K562 (cell line): ENCODE data around the gene PQBP1. TPM values are rescaled to one million over a fixed set of nuclear protein-coding genes. Genes with fewer than 3 reads are reported as not detected.

ENCODE experiments used
- DNMT1 ChIP-seq: fragments of 450-650 bp; IDR thresholded peaks from 2 replicates; pipeline ENCODE4 v1.6.1; 2016; ENCODE audit warnings: antibody characterized with exemption, mild to moderate bottlenecking
- FOS ChIP-seq: IDR thresholded peaks from 3 replicates; pipeline ENCODE4 v1.6.1; 2011; ENCODE audit not compliant: insufficient read length; ENCODE audit errors: extremely low read depth
- GABPB1 ChIP-seq: sonication (generic); formaldehyde crosslinking; IDR thresholded peaks from 2 replicates; pipeline ENCODE4 v1.8.0; 2022; ENCODE audit warnings: mild to moderate bottlenecking, missing genetic modification reagents
- KAT2B ChIP-seq: IDR thresholded peaks from one replicate; pipeline ENCODE4 v1.6.1; 2012; ENCODE audit warnings: low read depth, mild to moderate bottlenecking, control low read depth, inconsistent platforms, low read length, moderate library complexity
- MAX ChIP-seq: sonication (generic); formaldehyde crosslinking; IDR thresholded peaks from 2 replicates; pipeline ENCODE4 v1.9.0; 2022; ENCODE audit warnings: mild to moderate bottlenecking, missing genetic modification reagents
- MAZ ChIP-seq, 2 experiments: fragments of 450-650 bp in 1 of 2; sonication (generic) in 1 of 2; formaldehyde crosslinking; IDR thresholded peaks in 1 of 2; conservative IDR thresholded peaks in 1 of 2; 2 replicates each; pipeline versions ENCODE4 v1.4.0 to v1.5.0; 2020; ENCODE audit warnings: mild to moderate bottlenecking in 1 of 2, missing genetic modification reagents in 1 of 2
- MITF ChIP-seq: IDR thresholded peaks from 2 replicates; pipeline ENCODE4 v1.6.1; 2014; ENCODE audit warnings: antibody characterized with exemption
- MYNN ChIP-seq, 2 experiments: sonication (generic); formaldehyde crosslinking in 1 of 2; IDR thresholded peaks; 2 replicates each; pipeline versions ENCODE4 v1.5.0 to v1.6.1; 2016 to 2020; ENCODE audit warnings: antibody characterized with exemption in 1 of 2, missing genetic modification reagents in 1 of 2
- RCOR1 ChIP-seq, 2 experiments: IDR thresholded peaks; 2 replicates each; pipeline ENCODE4 v1.6.1; 2012; ENCODE audit warnings: low read depth in 2 of 2, low read length in 2 of 2, borderline replicate concordance in 1 of 2, improper control_type of control experiment in 1 of 2
- SAFB2 ChIP-seq: fragments of 200-400 bp; formaldehyde crosslinking; IDR thresholded peaks from 2 replicates; pipeline ENCODE4 v1.6.1; 2018; ENCODE audit warnings: borderline replicate concordance, low read length, low read depth, moderate library complexity; ENCODE audit not compliant: severe bottlenecking
- SP1 ChIP-seq: sonication (generic); formaldehyde crosslinking; IDR thresholded peaks from 2 replicates; pipeline ENCODE4 v1.8.1; 2022; ENCODE audit warnings: mild to moderate bottlenecking, missing genetic modification reagents
- ZC3H8 ChIP-seq: fragments of 450-650 bp; IDR thresholded peaks from 2 replicates; pipeline ENCODE4 v1.6.1; 2017
- ZNF318 ChIP-seq, 2 experiments: fragments of 450-650 bp; IDR thresholded peaks; 2 replicates each; pipeline ENCODE4 v1.6.1; 2016; ENCODE audit warnings: mild to moderate bottlenecking in 2 of 2, borderline replicate concordance in 1 of 2, low read depth in 1 of 2, moderate library complexity in 1 of 2
- ZNF444 ChIP-seq: fragments of 250-450 bp; sonication (Bioruptor Pico); IDR thresholded peaks from 2 replicates; pipeline ENCODE4 v1.4.0; 2020; ENCODE audit warnings: mild to moderate bottlenecking, moderate library complexity
- ZNF589 ChIP-seq: fragments of 200-800 bp; sonication (Bioruptor generic); IDR thresholded peaks from 2 replicates; pipeline ENCODE4 v1.6.1; 2016; ENCODE audit warnings: low read depth, missing genetic modification characterization, missing compliant biosample characterization
- polyA plus RNA-seq, 8 experiments: library from polyadenylated mRNA; depleted of rRNA in 4 of 8; stranded (reverse) in 5 of 8; unstranded in 3 of 8; fragments of >200 nt; fragmentation: Nextera tagmentation in 2 of 8; fragmentation: Illumina TruSeq in 1 of 8; extraction: Ambion mirVana in 2 of 8; extraction: Trizol in 1 of 8; gene quantifications; 2 replicates each; pipeline versions ENCODE4 v1.2.1 to v1.2.3, GENCODE V29; 2011 to 2014; ENCODE audit warnings: inconsistent platforms in 1 of 8, missing spikeins in 1 of 8
- total RNA-seq, 7 experiments: library from RNA; depleted of rRNA in 6 of 7; stranded (reverse); fragments of >200 nt in 6 of 7; fragmentation: Illumina TruSeq in 2 of 7; extraction: Trizol in 2 of 7; gene quantifications; 2 replicates each; pipeline versions ENCODE4 v1.2.1 to v1.2.3, GENCODE V29; 2011 to 2021; ENCODE audit warnings: low replicate concordance in 1 of 7
- TF ChIP-seq, protein P1 (sequence below): fragments of 450-650 bp; IDR thresholded peaks from 2 replicates; pipeline ENCODE4 v1.6.1; 2016; ENCODE audit warnings: low read depth, mild to moderate bottlenecking, moderate library complexity

PQBP1 gene
- total and polyA plus RNA-seq, 9 of the 15 experiments (the other 6 are each of a cell fraction or from before 2014, with no cell fraction given): 41.3 to 262 (median 112) TPM

DNA sequence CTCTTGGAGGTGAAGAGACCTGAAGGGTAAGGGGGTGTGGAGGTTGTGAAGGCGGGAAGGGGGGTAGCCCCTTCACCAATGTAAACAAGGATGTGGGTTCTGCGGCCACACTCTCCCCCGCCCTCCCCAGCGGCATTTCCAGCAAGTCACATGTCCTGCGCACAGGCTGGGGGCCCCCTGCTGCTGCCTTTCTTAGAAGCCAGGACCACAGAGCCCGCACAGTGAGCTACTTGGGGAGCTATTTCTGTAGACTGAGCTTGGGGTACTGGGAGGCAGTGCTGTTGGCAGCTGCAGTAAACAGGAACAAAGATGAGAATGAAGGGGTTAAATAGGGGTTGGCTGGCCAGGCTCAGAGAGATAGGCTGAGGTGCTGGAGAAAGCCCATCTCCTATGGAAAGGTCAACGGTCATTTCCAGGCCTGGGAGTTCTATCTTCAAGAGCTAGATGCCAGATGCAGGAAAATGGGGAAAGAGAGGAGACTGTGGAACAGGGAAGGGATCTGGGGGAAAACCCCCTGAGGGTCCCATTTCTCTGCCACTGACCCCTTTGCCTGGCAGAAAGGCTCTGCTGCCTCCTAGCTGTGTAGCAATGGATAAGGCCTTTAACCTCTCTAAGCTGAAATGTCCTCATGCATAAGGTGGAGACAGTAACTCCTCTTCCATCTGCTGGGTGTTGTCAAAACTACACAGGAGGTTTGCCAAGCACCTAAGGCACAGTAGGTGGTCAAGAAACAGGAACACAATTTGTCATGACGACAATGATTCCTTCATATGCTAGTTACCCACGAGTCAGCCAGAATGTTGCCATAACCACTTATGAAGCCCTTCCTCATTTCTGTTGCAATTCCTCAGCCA, 39.6 kb downstream of the PQBP1 start (continued):
- peak in 1 of 2 experiments; percentile 78; a peak in 2 of 4 replicates for TF ChIP-seq RCOR1 (IDR thresholded peaks at IDR 0.05; ENCODE audit: borderline replicate concordance in 1 of 2, low read depth in 2 of 2, low read length in 2 of 2)
- TF ChIP-seq FOS: no peak
- no peak for TF ChIP-seq ZC3H8
- peak; percentile 23; the same call in 1 of the 2 replicates for TF ChIP-seq SP1 (CRISPR knock-in tag)
- TF ChIP-seq DNMT1: no peak
- peak; percentile 69; the same call in 1 of the 2 replicates for TF ChIP-seq MAX
- peak; percentile 75 to 86; a peak in 3 of 4 replicates for TF ChIP-seq MAZ (CRISPR knock-in tag; conservative IDR thresholded peaks at IDR 0.05 in 1 of 2, IDR thresholded peaks at IDR 0.05 in 1 of 2)
- peak; percentile 85; the same call in 1 of the 2 replicates for TF ChIP-seq ZNF589 (CRISPR knock-in tag)
- TF ChIP-seq ZNF318 (IDR thresholded peaks at IDR 0.05; ENCODE audit: borderline replicate concordance in 1 of 2, low read depth in 1 of 2): peak in 1 of 2 experiments; percentile 53; a peak in 1 of 4 replicates
- TF ChIP-seq, protein P1, sequence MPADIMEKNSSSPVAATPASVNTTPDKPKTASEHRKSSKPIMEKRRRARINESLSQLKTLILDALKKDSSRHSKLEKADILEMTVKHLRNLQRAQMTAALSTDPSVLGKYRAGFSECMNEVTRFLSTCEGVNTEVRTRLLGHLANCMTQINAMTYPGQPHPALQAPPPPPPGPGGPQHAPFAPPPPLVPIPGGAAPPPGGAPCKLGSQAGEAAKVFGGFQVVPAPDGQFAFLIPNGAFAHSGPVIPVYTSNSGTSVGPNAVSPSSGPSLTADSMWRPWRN: peak; percentile 98
- no peak for TF ChIP-seq ZNF444 (CRISPR knock-in tag)
- TF ChIP-seq GABPB1 (CRISPR knock-in tag): peak; percentile 75
- no peak for TF ChIP-seq KAT2B
- TF ChIP-seq SAFB2: no peak
- peak; percentile 94 for TF ChIP-seq MITF
- TF ChIP-seq MYNN (IDR thresholded peaks at IDR 0.05): 0 out of 2 replicates have a peak, but pooled peaks have one; percentile 46
- no peak for TF ChIP-seq MYNN (CRISPR knock-in tag; IDR thresholded peaks at IDR 0.05)
